ENCODE measurements around the gene MARCHF9. TPM values are rescaled to one million over a fixed set of nuclear protein-coding genes. Genes with fewer than 3 reads are reported as not detected.
"Not testable (repeated sequence)": the region's sequence is repeated elsewhere in the genome, so short reads cannot be mapped to it uniquely, and the experiment has no call there.

The MARCHF9 gene
- 10 to 100 TPM; 16.6 to 24.8 (median 17.6) TPM for polyA plus RNA-seq (ENCODE audit: insufficient read length in 3 of 3)
- long read RNA-seq, donor 1, transcript MARCH9-201 (4 exons, 2,982 nt), result major isoform, 16 of 18 reads
- long read RNA-seq, donor 1, partial matches to known transcripts, result 0 of 18 reads
- long read RNA-seq, donor 1, other reads (novel, unspliced or antisense), result 0 of 18 reads
- long read RNA-seq, donor 2, partial matches to known transcripts, result 5 of 11 reads
- long read RNA-seq, donor 2, other reads (novel, unspliced or antisense), result 0 of 11 reads
- long read RNA-seq, donor 3, transcript MARCH9-201 (4 exons, 2,982 nt), result major isoform, 16 of 16 reads
- long read RNA-seq, donor 3, partial matches to known transcripts, result 0 of 16 reads
- long read RNA-seq, donor 3, other reads (novel, unspliced or antisense), result 0 of 16 reads
- long read RNA-seq, donor 4, partial matches to known transcripts, result 0 of 5 reads
- long read RNA-seq, donor 4, other reads (novel, unspliced or antisense), result 0 of 5 reads
- long read RNA-seq, donor 5, result 0 reads
- long read RNA-seq, donor 6, transcript MARCH9-201 (4 exons, 2,982 nt), result major isoform, 7 of 12 reads
- long read RNA-seq, donor 6, partial matches to known transcripts, result 0 of 12 reads
- long read RNA-seq, donor 6, other reads (novel, unspliced or antisense), result 0 of 12 reads
- long read RNA-seq, donor 7, transcript MARCH9-201 (4 exons, 2,982 nt), result major isoform, 6 of 7 reads
- long read RNA-seq, donor 7, partial matches to known transcripts, result 0 of 7 reads
- long read RNA-seq, donor 7, other reads (novel, unspliced or antisense), result 0 of 7 reads
- long read RNA-seq, donor 8, transcript MARCH9-201 (4 exons, 2,982 nt), result major isoform, 10 of 14 reads
- long read RNA-seq, donor 8, partial matches to known transcripts, result 0 of 14 reads
- long read RNA-seq, donor 8, other reads (novel, unspliced or antisense), result 0 of 14 reads
- long read RNA-seq, donor 9, transcript MARCH9-201 (4 exons, 2,982 nt), result major isoform, 6 of 14 reads
- long read RNA-seq, donor 9, partial matches to known transcripts, result 7 of 14 reads
- long read RNA-seq, donor 9, other reads (novel, unspliced or antisense), result 0 of 14 reads
- long read RNA-seq, donor 10, transcript MARCH9-201 (4 exons, 2,982 nt), result major isoform, 6 of 10 reads
- long read RNA-seq, donor 10, partial matches to known transcripts, result 0 of 10 reads
- long read RNA-seq, donor 10, other reads (novel, unspliced or antisense), result 0 of 10 reads
- long read RNA-seq, donor 11, transcript MARCH9-201 (4 exons, 2,982 nt), result major isoform, 9 of 11 reads
- long read RNA-seq, donor 11, partial matches to known transcripts, result 0 of 11 reads
- long read RNA-seq, donor 11, other reads (novel, unspliced or antisense), result 0 of 11 reads
- long read RNA-seq, donor 12, partial matches to known transcripts, result 0 of 5 reads
- long read RNA-seq, donor 12, other reads (novel, unspliced or antisense), result 0 of 5 reads
- long read RNA-seq, donor 13, result 0 reads
- long read RNA-seq, donor 14, transcript MARCH9-201 (4 exons, 2,982 nt), result major isoform, 7 of 9 reads
- long read RNA-seq, donor 14, partial matches to known transcripts, result 0 of 9 reads
- long read RNA-seq, donor 14, other reads (novel, unspliced or antisense), result 0 of 9 reads
- long read RNA-seq, donor 15, transcript MARCH9-201 (4 exons, 2,982 nt), result major isoform, 5 of 6 reads
- long read RNA-seq, donor 15, partial matches to known transcripts, result 0 of 6 reads
- long read RNA-seq, donor 15, other reads (novel, unspliced or antisense), result 0 of 6 reads
- long read RNA-seq, donor 16, transcript MARCH9-201 (4 exons, 2,982 nt), result major isoform, 25 of 33 reads
- long read RNA-seq, donor 16, transcript MARCH9-203 (2 exons, 830 nt), result minor isoform, 7 of 33 reads
- long read RNA-seq, donor 16, partial matches to known transcripts, result 0 of 33 reads
- long read RNA-seq, donor 16, other reads (novel, unspliced or antisense), result 0 of 33 reads

- DNase-seq (ENCODE audit: extremely low read depth in 1 of 11, low read depth in 9 of 11, low spot score in 4 of 11), result peak in 1 of 11 donors; percentile 70
Observed at GRCh38 chr12:57754411-57755193, at the start of gene MARCHF9. TSS of gene MARCHF9 (plus strand) at chr12:57755103. CDS start at chr12:57755529, 426 bp downstream.

- no peak for DNase-seq (ENCODE audit: extremely low read depth in 1 of 11, low read depth in 9 of 11, low spot score in 4 of 11)
Observed at GRCh38 chr12:57707250-57707649, 47.7 kb upstream of the MARCHF9 start.

GRCh38 chr12:57708296-57708695 lies 46.6 kb upstream of the MARCHF9 start:
- no peak for DNase-seq (ENCODE audit: extremely low read depth in 1 of 11, low read depth in 9 of 11, low spot score in 4 of 11)

- no peak for DNase-seq (ENCODE audit: extremely low read depth in 1 of 11, low read depth in 9 of 11, low spot score in 4 of 11)
Observed at GRCh38 chr12:57712701-57713100, 42.2 kb upstream of the MARCHF9 start.

- no peak for DNase-seq (ENCODE audit: extremely low read depth in 1 of 11, low read depth in 9 of 11, low spot score in 4 of 11)
Observed at GRCh38 chr12:57713209-57713608, 41.7 kb upstream of the MARCHF9 start.

GRCh38 chr12:57715036-57715748 lies 39.7 kb upstream of the MARCHF9 start:
- DNase-seq (ENCODE audit: extremely low read depth in 1 of 11, low read depth in 9 of 11, low spot score in 4 of 11), result not testable (repeated sequence)

- no peak for DNase-seq (ENCODE audit: extremely low read depth in 1 of 11, low read depth in 9 of 11, low spot score in 4 of 11)
Observed at GRCh38 chr12:57715786-57716185, 39.1 kb upstream of the MARCHF9 start.

- no peak for DNase-seq (ENCODE audit: extremely low read depth in 1 of 11, low read depth in 9 of 11, low spot score in 4 of 11)
Observed at GRCh38 chr12:57716305-57716704, 38.6 kb upstream of the MARCHF9 start.

GRCh38 chr12:57717131-57717530 lies 37.8 kb upstream of the MARCHF9 start:
- no peak for DNase-seq (ENCODE audit: extremely low read depth in 1 of 11, low read depth in 9 of 11, low spot score in 4 of 11)

GRCh38 chr12:57717846-57718640 lies 36.9 kb upstream of the MARCHF9 start:
- no peak for DNase-seq (ENCODE audit: extremely low read depth in 1 of 11, low read depth in 9 of 11, low spot score in 4 of 11)

- DNase-seq (ENCODE audit: extremely low read depth in 1 of 11, low read depth in 9 of 11, low spot score in 4 of 11), result no peak
Observed at GRCh38 chr12:57718641-57719528, 36.0 kb upstream of the MARCHF9 start.

GRCh38 chr12:57719777-57720605 lies 34.9 kb upstream of the MARCHF9 start:
- no peak for DNase-seq (ENCODE audit: extremely low read depth in 1 of 11, low read depth in 9 of 11, low spot score in 4 of 11)

GRCh38 chr12:57720606-57721595 lies 34.0 kb upstream of the MARCHF9 start:
- DNase-seq (ENCODE audit: extremely low read depth in 1 of 11, low read depth in 9 of 11, low spot score in 4 of 11), result no peak
